Brain microvascular endothelial cell (primary cell): Measurements from ENCODE around the gene EIF3L.

Source experiments
- DNase-seq: peaks from one replicate; pipeline ENCODE4 v3.0.0-alpha.2; 2020
- H3K27ac ChIP-seq: fragments of 250-450 bp; sonication (Bioruptor Pico); 2 replicates; pipeline ENCODE4 v1.5.1; 2020; ENCODE audit warnings: mild to moderate bottlenecking, moderate library complexity
- H3K27me3 ChIP-seq: fragments of 250-450 bp; sonication (Bioruptor Pico); replicated peaks from 2 replicates; pipeline ENCODE4 v1.5.1; 2020; ENCODE audit warnings: mild to moderate bottlenecking
- H3K36me3 ChIP-seq: fragments of 250-450 bp; sonication (Bioruptor Pico); replicated peaks from 2 replicates; pipeline ENCODE4 v1.5.1; 2020; ENCODE audit warnings: mild to moderate bottlenecking
- H3K4me3 ChIP-seq: 2 replicates; pipeline ENCODE4 v1.5.1; 2011; ENCODE audit warnings: low read depth, mild to moderate bottlenecking, control low read depth, low read length, moderate library complexity
- CTCF ChIP-seq: IDR thresholded peaks from 2 replicates; pipeline ENCODE4 v1.5.1; 2011; ENCODE audit warnings: low read depth, mild to moderate bottlenecking, moderate library complexity, low read length, control low read depth, inconsistent platforms; ENCODE audit errors: missing control alignments
- in situ Hi-C: cut with HindIII; loops from 2 replicates; pipeline ENCODE4 v1.10.0; 2017; ENCODE audit warnings: low sequenced_read_pairs, low pct_ligation_motif_present

EIF3L gene

DNA sequence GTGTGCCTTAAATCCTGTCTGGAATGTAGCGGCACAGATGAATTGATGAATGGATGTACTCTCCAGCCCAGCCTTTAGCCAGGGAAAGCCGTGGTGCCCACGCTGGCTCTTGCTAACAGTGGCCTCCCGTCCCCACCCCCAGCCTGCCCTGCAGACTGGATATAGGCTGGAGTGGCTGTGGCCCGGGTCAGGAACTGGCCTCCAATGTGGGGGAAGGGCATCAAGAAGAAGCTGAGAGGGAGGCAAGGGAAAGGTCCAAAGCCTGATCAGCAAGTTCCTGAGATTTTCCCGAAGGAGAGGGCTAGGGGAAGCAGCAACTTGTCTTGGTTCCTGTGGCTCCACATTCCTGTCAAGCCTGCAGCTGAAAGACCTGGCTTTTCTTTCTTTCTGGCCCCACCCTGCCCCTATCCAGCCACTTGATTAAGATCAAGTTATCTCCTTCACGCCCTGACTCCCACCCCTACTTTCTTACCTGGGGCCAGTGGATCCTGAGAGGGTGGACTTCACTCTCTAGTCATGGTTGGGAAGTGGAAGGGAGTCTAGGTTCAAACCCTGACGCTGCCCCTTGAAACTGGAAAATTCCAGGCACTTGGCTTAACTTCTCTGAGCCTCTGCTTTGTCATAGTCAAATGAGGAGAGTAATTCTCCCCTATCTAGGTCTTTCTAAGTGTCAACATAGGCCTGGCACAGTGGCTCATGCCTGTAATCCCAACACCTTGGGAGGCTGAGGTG, 45.9 kb downstream of the EIF3L start:
- Histone ChIP-seq H3K27me3 (no peaks in the 10 kb centered on the region), H3K36me3 (peaks cover 5% of the 10 kb centered on the region), H3K4me3 (no peak overlapping the region), H3K27ac (no peak overlapping the region)
- no peak for TF ChIP-seq CTCF
- no peak for DNase-seq
- in situ Hi-C loops, result no loop called here

- in situ Hi-C loops, result no loop called here
- no peak for DNase-seq
- no peak for TF ChIP-seq CTCF
- no peaks in the 10 kb centered on the region for H3K27me3 ChIP-seq
- H3K4me3 ChIP-seq, result no peak overlapping the region
- no peaks in the 10 kb centered on the region for H3K36me3 ChIP-seq
- no peak overlapping the region for H3K27ac ChIP-seq
Measured at GRCh38 chr22:37896181-37896592, 47.0 kb downstream of the EIF3L start.

DNA sequence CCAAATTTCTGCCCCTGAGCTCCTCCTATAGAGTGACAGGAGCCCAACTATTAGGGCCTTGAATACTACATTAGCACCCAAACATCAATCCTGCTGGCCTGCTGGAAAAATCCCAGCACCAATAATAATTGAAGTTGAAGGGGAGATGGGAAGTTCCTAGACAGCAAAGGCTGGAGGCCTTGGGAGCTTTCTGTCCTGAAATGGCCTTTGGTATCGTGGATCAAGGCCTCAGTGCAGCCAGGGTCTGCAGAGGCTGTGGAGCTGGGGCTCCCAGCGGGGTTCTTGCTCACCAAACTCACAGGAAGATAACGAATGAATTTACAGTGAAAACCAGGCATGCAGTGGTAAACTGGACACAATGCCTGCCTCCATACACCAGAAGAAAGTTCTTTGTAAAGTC, 47.7 kb downstream of the EIF3L start:
- TF ChIP-seq CTCF, result no peak
- no peaks in the 10 kb centered on the region for H3K27me3 ChIP-seq
- H3K36me3 ChIP-seq, result no peaks in the 10 kb centered on the region
- in situ Hi-C loops, result no loop called here
- no peak for DNase-seq
- no peak overlapping the region for H3K27ac ChIP-seq
- H3K4me3 ChIP-seq, result no peak overlapping the region

DNA sequence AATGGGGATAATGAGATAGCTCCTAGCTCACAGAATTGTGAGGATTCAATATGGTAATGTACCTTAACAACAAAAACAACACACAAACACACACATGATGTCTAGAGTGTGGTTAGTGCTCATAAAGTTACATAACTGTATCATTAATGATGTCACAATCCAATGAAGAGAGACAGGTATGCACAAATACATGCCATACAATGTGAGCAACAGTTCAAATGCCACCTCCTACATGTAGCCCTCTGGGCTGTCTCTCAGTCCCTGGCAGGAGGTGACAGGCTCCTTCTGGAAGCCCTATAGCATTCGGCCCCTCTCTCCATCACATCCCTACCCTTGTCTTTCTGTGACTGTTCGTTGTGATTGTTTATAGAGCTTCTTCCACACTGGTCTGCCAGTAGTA, 48.6 kb downstream of the EIF3L start:
- DNase-seq, result no peak
- TF ChIP-seq CTCF, result no peak
- in situ Hi-C loops, result no loop called here
- Histone ChIP-seq H3K36me3 (no peaks in the 10 kb centered on the region), H3K27ac (no peak overlapping the region), H3K4me3 (no peak overlapping the region), H3K27me3 (no peaks in the 10 kb centered on the region)

GRCh38 chr22:37898441-37899181, 49.4 kb downstream of the EIF3L start:
- Histone ChIP-seq H3K27me3 (no peaks in the 10 kb centered on the region), H3K36me3 (no peaks in the 10 kb centered on the region), H3K27ac (no peak overlapping the region), H3K4me3 (no peak overlapping the region)
- DNase-seq, result no peak
- in situ Hi-C loops, result no loop called here
- TF ChIP-seq CTCF, result no peak
